HEK293 (cell line): ENCODE results near the gene GALNT11.

Experiments
- CTCF ChIA-PET: fragments of 350-600 bp; formaldehyde crosslinking; extraction: SDS; loops from one replicate; lab custom pipeline; 2021; ENCODE audit warnings: antibody characterized with exemption; lab: Yijun Ruan, JAX
- POLR2A ChIA-PET: fragments of 300-600 bp; formaldehyde crosslinking; extraction: SDS; loops from one replicate; lab custom pipeline; 2020; ENCODE audit warnings: antibody characterized with exemption, inconsistent platforms; lab: Yijun Ruan, JAX
- H3K27ac ChIP-seq: fragments of 200-500 bp; sonication (Bioruptor generic); 2 replicates; pipeline ENCODE4 v1.5.1; 2014; ENCODE audit warnings: low read depth, low read length, control low read depth, inconsistent platforms; ENCODE audit errors: extremely low read depth
- H3K36me3 ChIP-seq, 2 experiments: fragments of 200-500 bp in 1 of 2; sonication (Bioruptor generic) in 1 of 2; 1 replicate in 1 of 2; 2 replicates in 1 of 2; pipeline ENCODE4 v1.5.1; 2014 to 2017; ENCODE audit warnings: inconsistent platforms in 2 of 2, low read length in 2 of 2; ENCODE audit not compliant: control insufficient read depth in 2 of 2, insufficient read depth in 1 of 2
- H3K4me1 ChIP-seq: fragments of 200-500 bp; sonication (Bioruptor generic); 2 replicates; pipeline ENCODE4 v1.5.1; 2014; ENCODE audit warnings: mild to moderate bottlenecking, low read length, inconsistent platforms; ENCODE audit not compliant: control insufficient read depth, insufficient read depth
- H3K4me3 ChIP-seq: 2 replicates; pipeline ENCODE4 v1.5.1; 2011; ENCODE audit warnings: low read depth, mild to moderate bottlenecking, control low read depth, low read length, moderate library complexity
- H3K9me3 ChIP-seq: fragments of 200-500 bp; sonication (Bioruptor generic); 2 replicates; pipeline ENCODE4 v1.5.1; 2014; ENCODE audit warnings: low read depth, low read length, inconsistent platforms; ENCODE audit not compliant: control insufficient read depth, insufficient read depth
- KLF8 ChIP-seq: fragments of 450-650 bp; formaldehyde crosslinking; IDR thresholded peaks from 2 replicates; pipeline ENCODE4 v1.5.1; 2016; ENCODE audit warnings: missing biosample characterization, missing genetic modification characterization
- OVOL3 ChIP-seq: fragments of 450-650 bp; formaldehyde crosslinking; IDR thresholded peaks from 2 replicates; pipeline ENCODE4 v1.5.1; 2016; ENCODE audit warnings: missing biosample characterization, missing genetic modification characterization
- PRDM4 ChIP-seq: fragments of 450-650 bp; formaldehyde crosslinking; IDR thresholded peaks from 2 replicates; pipeline ENCODE4 v1.5.1; 2017; ENCODE audit warnings: missing biosample characterization, missing genetic modification characterization
- REPIN1 ChIP-seq: fragments of 450-650 bp; formaldehyde crosslinking; IDR thresholded peaks from 2 replicates; pipeline ENCODE4 v1.5.1; 2017; ENCODE audit warnings: missing biosample characterization, missing genetic modification characterization, low read depth
- SCRT1 ChIP-seq: fragments of 450-650 bp; formaldehyde crosslinking; IDR thresholded peaks from 2 replicates; pipeline ENCODE4 v1.5.1; 2016; ENCODE audit warnings: missing biosample characterization, missing genetic modification characterization, borderline replicate concordance
- SCRT2 ChIP-seq: fragments of 450-650 bp; formaldehyde crosslinking; IDR thresholded peaks from 2 replicates; pipeline ENCODE4 v1.5.1; 2016; ENCODE audit warnings: missing biosample characterization, missing genetic modification characterization
- ZBTB17 ChIP-seq: fragments of 450-650 bp; formaldehyde crosslinking; IDR thresholded peaks from 2 replicates; pipeline ENCODE4 v1.5.1; 2016; ENCODE audit warnings: missing biosample characterization, missing genetic modification characterization
- ZBTB20 ChIP-seq: fragments of 450-650 bp; formaldehyde crosslinking; IDR thresholded peaks from 2 replicates; pipeline ENCODE4 v1.5.1; 2016; ENCODE audit warnings: missing biosample characterization, missing genetic modification characterization
- ZFP69B ChIP-seq: fragments of 450-650 bp; formaldehyde crosslinking; IDR thresholded peaks from 2 replicates; pipeline ENCODE4 v1.5.1; 2016; ENCODE audit warnings: missing biosample characterization, missing genetic modification characterization
- ZNF335 ChIP-seq: fragments of 450-650 bp; formaldehyde crosslinking; conservative IDR thresholded peaks from 2 replicates; pipeline ENCODE4 v1.5.1; 2016; ENCODE audit warnings: missing biosample characterization, missing genetic modification characterization
- ZNF394 ChIP-seq: fragments of 450-650 bp; formaldehyde crosslinking; IDR thresholded peaks from 2 replicates; pipeline ENCODE4 v1.5.1; 2016; ENCODE audit warnings: missing biosample characterization, missing genetic modification characterization, mild to moderate bottlenecking, moderate library complexity, borderline replicate concordance
- ZNF639 ChIP-seq: fragments of 450-650 bp; formaldehyde crosslinking; IDR thresholded peaks from 2 replicates; pipeline ENCODE4 v1.5.1; 2016; ENCODE audit warnings: missing biosample characterization, missing genetic modification characterization
- ZNF658 ChIP-seq: fragments of 450-650 bp; formaldehyde crosslinking; IDR thresholded peaks from 2 replicates; pipeline ENCODE4; 2016; ENCODE audit warnings: missing biosample characterization, missing genetic modification characterization
- TF ChIP-seq, protein P1 (sequence below): fragments of 450-650 bp; formaldehyde crosslinking; IDR thresholded peaks from 2 replicates; pipeline ENCODE4 v1.5.1; 2016; ENCODE audit warnings: missing biosample characterization, missing genetic modification characterization, low read depth

GALNT11 gene

GRCh38 chr7:152103691-152104090, 78.2 kb downstream of the GALNT11 start:
- H3K36me3 ChIP-seq: peaks cover 0 to 34% of the 10 kb centered on the region in 2 experiments; a peak in 2 of 3 replicates
- no peaks in the 10 kb centered on the region for H3K9me3 ChIP-seq
- CTCF ChIA-PET: no interaction called here
- TF ChIP-seq ZNF394 (no peak), REPIN1 (tag by site-specific recombination) (no peak), ZBTB20 (no peak), ZNF658 (tag by site-specific recombination) (no peak), PRDM4 (tag by site-specific recombination) (no peak), ZNF335 (tag by site-specific recombination) (no peak)
- no peak overlapping the region for H3K4me3 ChIP-seq
- POLR2A ChIA-PET: no interaction called here
- H3K27ac ChIP-seq: no peak overlapping the region
- no peaks in the 10 kb centered on the region for H3K4me1 ChIP-seq

- TF ChIP-seq KLF8 (tag by site-specific recombination) (no peak), OVOL3 (tag by site-specific recombination) (no peak), SCRT2 (tag by site-specific recombination) (peak; percentile 85), ZBTB17 (tag by site-specific recombination) (no peak), SCRT1 (tag by site-specific recombination) (peak; percentile 62; the same call in 1 of the 2 replicates), ZFP69B (tag by site-specific recombination) (no peak)
- TF ChIP-seq, all 188 proteins: peak for 2
- Histone ChIP-seq H3K4me3 (no peak overlapping the region), H3K36me3 (peaks cover 0 to 43% of the 10 kb centered on the region in 2 experiments; a peak in 2 of 3 replicates), H3K4me1 (no peaks in the 10 kb centered on the region), H3K27ac (no peak overlapping the region), H3K9me3 (no peaks in the 10 kb centered on the region)
- ChIA-PET CTCF (no interaction called here), POLR2A (no interaction called here)
Measured at GRCh38 chr7:152105205-152105604, 79.7 kb downstream of the GALNT11 start.

DNA sequence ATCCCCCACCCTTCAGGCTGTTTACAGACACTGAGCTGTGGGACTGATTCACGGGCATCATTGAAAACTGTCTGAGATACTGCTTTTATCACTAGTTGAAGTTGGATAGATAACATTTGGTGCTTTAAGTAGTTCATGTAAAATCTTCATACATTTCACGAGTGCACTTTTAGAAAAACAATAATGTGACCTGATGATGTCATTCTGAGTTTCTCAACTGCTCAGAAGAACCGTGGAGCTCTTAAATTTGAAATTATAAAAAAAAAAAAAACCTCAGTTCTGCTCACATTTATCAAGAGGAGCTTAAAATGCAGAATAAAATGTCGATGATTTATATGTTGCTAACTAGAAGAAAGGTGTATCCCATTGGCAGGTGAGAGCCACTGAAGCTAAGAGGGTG, 81.5 kb downstream of the GALNT11 start:
- CTCF ChIA-PET: interaction anchor here (0.6 kb wide), 1 partner anchor 31 kb away, joined by 3 read pairs; no protein-coding TSS in a partner anchor
- Histone ChIP-seq H3K4me3 (no peak overlapping the region), H3K9me3 (no peaks in the 10 kb centered on the region), H3K27ac (no peak overlapping the region), H3K36me3 (peaks cover 0 to 56% of the 10 kb centered on the region in 2 experiments; a peak in 1 of 3 replicates), H3K4me1 (no peaks in the 10 kb centered on the region)
- TF ChIP-seq, protein P1, sequence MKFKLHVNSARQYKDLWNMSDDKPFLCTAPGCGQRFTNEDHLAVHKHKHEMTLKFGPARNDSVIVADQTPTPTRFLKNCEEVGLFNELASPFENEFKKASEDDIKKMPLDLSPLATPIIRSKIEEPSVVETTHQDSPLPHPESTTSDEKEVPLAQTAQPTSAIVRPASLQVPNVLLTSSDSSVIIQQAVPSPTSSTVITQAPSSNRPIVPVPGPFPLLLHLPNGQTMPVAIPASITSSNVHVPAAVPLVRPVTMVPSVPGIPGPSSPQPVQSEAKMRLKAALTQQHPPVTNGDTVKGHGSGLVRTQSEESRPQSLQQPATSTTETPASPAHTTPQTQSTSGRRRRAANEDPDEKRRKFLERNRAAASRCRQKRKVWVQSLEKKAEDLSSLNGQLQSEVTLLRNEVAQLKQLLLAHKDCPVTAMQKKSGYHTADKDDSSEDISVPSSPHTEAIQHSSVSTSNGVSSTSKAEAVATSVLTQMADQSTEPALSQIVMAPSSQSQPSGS (tag by site-specific recombination): peak; percentile 59; the same call in 1 of the 2 replicates
- no peak for TF ChIP-seq ZNF639 (tag by site-specific recombination)
- POLR2A ChIA-PET: interaction anchor here (0.7 kb wide), 1 partner anchor 518 kb away, joined by 3 read pairs; no protein-coding TSS in a partner anchor
